Measurements from ENCODE around the gene PHF2. TPM values are rescaled to one million over a fixed set of nuclear protein-coding genes. Genes with fewer than 3 reads are reported as not detected.

PHF2 gene
- polyA plus RNA-seq, 1 of the 3 experiments (the other 2 are of a cell fraction), result 11.2 TPM

DNA sequence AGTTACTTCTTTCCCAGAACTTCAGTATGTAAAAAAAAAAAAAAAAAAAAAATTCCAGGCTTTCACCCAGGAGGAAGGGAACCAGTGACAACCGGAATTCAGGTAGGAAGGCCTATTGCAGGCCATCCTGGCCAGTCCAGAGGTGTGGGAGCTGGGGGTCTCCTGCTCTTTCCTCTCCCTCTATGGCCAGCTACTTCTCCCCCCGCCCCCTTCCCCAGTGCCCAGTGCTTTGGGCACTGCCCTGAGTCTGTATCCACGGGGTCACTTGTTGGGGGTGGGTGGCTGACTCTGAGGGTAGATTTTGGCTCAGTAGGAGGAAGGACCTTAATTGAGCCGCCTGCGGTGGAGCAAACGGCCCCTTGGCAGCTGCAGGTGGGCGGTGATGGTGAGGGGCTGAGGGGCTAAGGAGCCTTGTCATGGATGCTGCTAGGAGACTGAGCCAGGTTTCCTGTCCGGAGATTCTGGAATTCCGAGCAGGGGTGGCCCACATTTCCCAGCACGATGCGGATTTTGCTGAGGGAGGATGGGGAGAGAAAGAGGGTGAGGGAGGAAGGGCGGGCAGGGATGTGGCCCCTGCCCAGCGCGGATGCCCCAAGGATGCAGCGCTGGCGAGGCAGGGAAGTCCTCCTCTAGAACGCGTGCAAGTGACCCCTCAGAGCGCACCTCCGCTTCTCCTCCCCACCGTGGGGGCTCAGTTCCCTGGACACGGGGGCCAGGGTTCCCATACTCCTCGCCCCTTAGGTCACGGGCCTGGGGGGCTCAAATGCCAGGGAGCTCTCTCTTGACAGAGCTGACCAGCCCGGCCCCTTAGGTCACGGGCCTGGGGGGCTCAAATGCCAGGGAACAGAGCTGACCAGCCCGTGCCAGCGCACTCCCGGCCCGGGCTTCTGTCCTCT, 1.2 kb upstream of the PHF2 start:
- H3K9me3 ChIP-seq, result peaks cover 13% of the 10 kb centered on the region
- peak overlapping the region; percentile 91 for H3K9ac ChIP-seq
- H3K4me2 ChIP-seq, result peak overlapping the region; percentile 96
- H3K79me2 ChIP-seq (ENCODE audit: insufficient read depth), result peaks cover 44% of the 10 kb centered on the region
- H3K27ac ChIP-seq (ENCODE audit: low read depth in 2 of 2, low read length in 1 of 2), result peak overlapping the region; percentile 53 to 79; a peak in 2 of 4 replicates
- H3K36me3 ChIP-seq (replicated peaks in 1 of 2; ENCODE audit: control insufficient read depth in 1 of 2, insufficient read depth in 2 of 2, low read length in 1 of 2), result peaks cover 0 to 11% of the 10 kb centered on the region in 2 experiments
- POLR2A ChIA-PET, result interaction anchor here (1.3 kb wide), 2 partner anchors 9 to 124 kb away, joined by 3 to 9 read pairs; no protein-coding TSS in a partner anchor
- 43% methylated on average over 23 of the region's 30 CpGs for WGBS (ENCODE audit: low lambda C conversion rate)
- H3F3A ChIP-seq (replicated peaks; ENCODE audit: insufficient read depth), result no peaks in the 10 kb centered on the region
- peak; percentile 52 for DNase-seq
- TF ChIP-seq REST (IDR thresholded peaks at IDR 0.05; ENCODE audit: low read depth, low read length), result no peak
- TF ChIP-seq EP300 (IDR thresholded peaks at IDR 0.05; ENCODE audit: borderline replicate concordance in 1 of 2, low read depth in 1 of 2, low read length in 1 of 2), result no peak
- no peak for TF ChIP-seq FOXJ3 (CRISPR knock-in tag; IDR thresholded peaks at IDR 0.05)
- TF ChIP-seq FOXM1 (IDR thresholded peaks at IDR 0.05; ENCODE audit: low read depth), result no peak
- no peak for TF ChIP-seq NFIC (IDR thresholded peaks at IDR 0.05; ENCODE audit: borderline replicate concordance)
- TF ChIP-seq MXI1 (IDR thresholded peaks at IDR 0.05; ENCODE audit: low read depth, low read length), result no peak
- TF ChIP-seq, protein P1, sequence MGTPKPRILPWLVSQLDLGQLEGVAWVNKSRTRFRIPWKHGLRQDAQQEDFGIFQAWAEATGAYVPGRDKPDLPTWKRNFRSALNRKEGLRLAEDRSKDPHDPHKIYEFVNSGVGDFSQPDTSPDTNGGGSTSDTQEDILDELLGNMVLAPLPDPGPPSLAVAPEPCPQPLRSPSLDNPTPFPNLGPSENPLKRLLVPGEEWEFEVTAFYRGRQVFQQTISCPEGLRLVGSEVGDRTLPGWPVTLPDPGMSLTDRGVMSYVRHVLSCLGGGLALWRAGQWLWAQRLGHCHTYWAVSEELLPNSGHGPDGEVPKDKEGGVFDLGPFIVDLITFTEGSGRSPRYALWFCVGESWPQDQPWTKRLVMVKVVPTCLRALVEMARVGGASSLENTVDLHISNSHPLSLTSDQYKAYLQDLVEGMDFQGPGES (IDR thresholded peaks at IDR 0.05; ENCODE audit: low read depth, low read length), result no peak
- TF ChIP-seq, protein P2, sequence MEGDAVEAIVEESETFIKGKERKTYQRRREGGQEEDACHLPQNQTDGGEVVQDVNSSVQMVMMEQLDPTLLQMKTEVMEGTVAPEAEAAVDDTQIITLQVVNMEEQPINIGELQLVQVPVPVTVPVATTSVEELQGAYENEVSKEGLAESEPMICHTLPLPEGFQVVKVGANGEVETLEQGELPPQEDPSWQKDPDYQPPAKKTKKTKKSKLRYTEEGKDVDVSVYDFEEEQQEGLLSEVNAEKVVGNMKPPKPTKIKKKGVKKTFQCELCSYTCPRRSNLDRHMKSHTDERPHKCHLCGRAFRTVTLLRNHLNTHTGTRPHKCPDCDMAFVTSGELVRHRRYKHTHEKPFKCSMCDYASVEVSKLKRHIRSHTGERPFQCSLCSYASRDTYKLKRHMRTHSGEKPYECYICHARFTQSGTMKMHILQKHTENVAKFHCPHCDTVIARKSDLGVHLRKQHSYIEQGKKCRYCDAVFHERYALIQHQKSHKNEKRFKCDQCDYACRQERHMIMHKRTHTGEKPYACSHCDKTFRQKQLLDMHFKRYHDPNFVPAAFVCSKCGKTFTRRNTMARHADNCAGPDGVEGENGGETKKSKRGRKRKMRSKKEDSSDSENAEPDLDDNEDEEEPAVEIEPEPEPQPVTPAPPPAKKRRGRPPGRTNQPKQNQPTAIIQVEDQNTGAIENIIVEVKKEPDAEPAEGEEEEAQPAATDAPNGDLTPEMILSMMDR (IDR thresholded peaks at IDR 0.05), result no peak
- TF ChIP-seq JUND (IDR thresholded peaks at IDR 0.05), result no peak
- TF ChIP-seq POLR2AphosphoS5 (IDR thresholded peaks at IDR 0.05; ENCODE audit: low read depth, low read length), result no peak
- no peak for TF ChIP-seq CHD2 (IDR thresholded peaks at IDR 0.05; ENCODE audit: low read length, partially characterized antibody)
- TF ChIP-seq RFX5 (IDR thresholded peaks at IDR 0.05; ENCODE audit: low read length), result no peak
- no peak for TF ChIP-seq NRF1 (IDR thresholded peaks at IDR 0.05; ENCODE audit: low read depth, low read length)
- TF ChIP-seq RAD21 (IDR thresholded peaks at IDR 0.05; ENCODE audit: low read length), result no peak
- no peak for TF ChIP-seq RCOR1 (IDR thresholded peaks at IDR 0.05; ENCODE audit: low read length)
- TF ChIP-seq SIN3A (IDR thresholded peaks at IDR 0.05; ENCODE audit: borderline replicate concordance, low read depth, low read length), result no peak; the same call in 1 of the 2 replicates
- TF ChIP-seq USF2 (IDR thresholded peaks at IDR 0.05; ENCODE audit: borderline replicate concordance, low read depth, low read length), result no peak
- no peak for TF ChIP-seq RXRA (IDR thresholded peaks at IDR 0.05; ENCODE audit: borderline replicate concordance, low read depth)
- H4K20me1 ChIP-seq (ENCODE audit: insufficient read depth), result no peaks in the 10 kb centered on the region; the same call in 1 of the 2 replicates
- H2AFZ ChIP-seq (ENCODE audit: low read depth), result peak overlapping the region; percentile 74; the same call in 1 of the 2 replicates
- no peaks in the 10 kb centered on the region for H3K27me3 ChIP-seq (ENCODE audit: insufficient read depth)
- no peaks in the 10 kb centered on the region for H3K9me2 ChIP-seq
- CTCF ChIA-PET, result interaction anchor here (1.0 to 1.5 kb wide), 3 partner anchors 9 to 13 kb away, joined by 4 to 7 read pairs (median 5); no protein-coding TSS in a partner anchor
- H3K4me3 ChIP-seq (ENCODE audit: low read depth in 2 of 2, low read length in 1 of 2), result peak overlapping the region; percentile 71 to 87
- peaks cover 0 to 18% of the 10 kb centered on the region in 2 experiments; a peak in 3 of 4 replicates for H3K4me1 ChIP-seq (ENCODE audit: control insufficient read depth in 1 of 2, insufficient read depth in 2 of 2, low read depth in 1 of 2, low read length in 1 of 2)

Data from SK-N-SH (cell line).